Aorta (tissue), 4 donors: Measurements from ENCODE around the gene SLC35G3. TPM values are rescaled to one million over a fixed set of nuclear protein-coding genes. Genes with fewer than 3 reads are reported as not detected.

Experiments
- polyA plus RNA-seq, 2 donors: library from polyadenylated mRNA; stranded (reverse); fragments of 200-250 nt; gene quantifications; one replicate each; pipeline ENCODE4 v1.2.3, GENCODE V29; 2013
- total RNA-seq, 2 donors: library from RNA; stranded (reverse); fragmentation: NEBNext Ultra II Directional; extraction: Animal tissue kit (Norgen Biotek cat#: 25700); gene quantifications; one replicate each; pipeline ENCODE4 v1.2.1, GENCODE V29; 2021
- donor health status: healthy with polysubstance abuse.
- donor health status: Bipolar disorder and iron deficiency.
- donor health status: DM: no; HTN: no; CAD: no.
- donor health status: DM: yes; HTN: yes; CAD: no.

The SLC35G3 gene
- total and polyA plus RNA-seq, 4 donors, result not detected

Other genes with a start within 250 kb of the SLC35G3 start
- 1 to 10 TPM; 1.9 to 2.4 TPM for gene CCT6B, start 232.9 kb downstream of the SLC35G3 start, total RNA-seq
- 1 to 10 TPM in 1 of 2 donors, under 1 TPM in 1; 0.63 to 2.6 TPM for gene CCT6B, start 232.9 kb downstream of the SLC35G3 start, polyA plus RNA-seq
- gene ZNF830, start 232.9 kb downstream of the SLC35G3 start, total RNA-seq, result 10 to 100 TPM; 12.9 to 14.5 TPM
- 10 to 100 TPM in 1 of 2 donors, 1 to 10 TPM in 1; 8.9 to 16.8 TPM for gene ZNF830, start 232.9 kb downstream of the SLC35G3 start, polyA plus RNA-seq
- gene LIG3, start 213.9 kb downstream of the SLC35G3 start, total RNA-seq, result 10 to 100 TPM; 26.7 to 33.0 TPM
- 10 to 100 TPM in 1 of 2 donors, 1 to 10 TPM in 1; 6.7 to 10.3 TPM for gene LIG3, start 213.9 kb downstream of the SLC35G3 start, polyA plus RNA-seq
- 10 to 100 TPM; 25.0 to 25.1 TPM for gene RFFL, start 130.7 kb downstream of the SLC35G3 start, total RNA-seq
- gene RFFL, start 130.7 kb downstream of the SLC35G3 start, polyA plus RNA-seq, result 10 to 100 TPM; 11.4 to 19.4 TPM
- gene RAD51D, start 74.5 kb downstream of the SLC35G3 start, total RNA-seq, result 10 to 100 TPM; 14.8 to 17.3 TPM
- gene RAD51D, start 74.5 kb downstream of the SLC35G3 start, polyA plus RNA-seq, result 10 to 100 TPM in 1 of 2 donors, 1 to 10 TPM in 1; 3.6 to 10.2 TPM
- gene FNDC8, start 72.8 kb downstream of the SLC35G3 start, total RNA-seq, result not detected
- not detected for gene FNDC8, start 72.8 kb downstream of the SLC35G3 start, polyA plus RNA-seq
- 10 to 100 TPM in 1 of 2 donors, 1 to 10 TPM in 1; 6.1 to 10.4 TPM for gene NLE1, start 52.1 kb downstream of the SLC35G3 start, total RNA-seq
- gene NLE1, start 52.1 kb downstream of the SLC35G3 start, polyA plus RNA-seq, result 1 to 10 TPM; 4.5 to 5.6 TPM
- gene UNC45B, start 46.6 kb downstream of the SLC35G3 start, total RNA-seq, result not detected
- under 1 TPM in 1 of 2 donors, not detected in 1; 0.50 TPM for gene UNC45B, start 46.6 kb downstream of the SLC35G3 start, polyA plus RNA-seq
- gene SLFN5, start 48.7 kb upstream of the SLC35G3 start, total RNA-seq, result 10 to 100 TPM; 40.4 to 66.3 TPM
- 1 to 10 TPM; 3.3 to 4.6 TPM for gene SLFN5, start 48.7 kb upstream of the SLC35G3 start, polyA plus RNA-seq
- gene SLFN11, start 179.2 kb upstream of the SLC35G3 start, total RNA-seq, result 10 to 100 TPM; 49.0 to 93.3 TPM
- 10 to 100 TPM in 1 of 2 donors, 1 to 10 TPM in 1; 6.5 to 20.1 TPM for gene SLFN11, start 179.2 kb upstream of the SLC35G3 start, polyA plus RNA-seq
- gene SLFN12, start 238.1 kb upstream of the SLC35G3 start, total RNA-seq, result 10 to 100 TPM; 19.5 to 20.8 TPM
- 1 to 10 TPM; 3.1 to 8.7 TPM for gene SLFN12, start 238.1 kb upstream of the SLC35G3 start, polyA plus RNA-seq